IPS-18c (cell line): ENCODE results near the gene IGSF5.

Experiments
- H3K4me3 ChIP-seq: 2 replicates; pipeline ENCODE4 v1.7.0; 2013; ENCODE audit warnings: low read depth, mild to moderate bottlenecking, low read length, moderate library complexity; ENCODE audit not compliant: insufficient read depth
- H3K9me3 ChIP-seq: one replicate; pipeline ENCODE4 v1.6.1; 2013; ENCODE audit warnings: mild to moderate bottlenecking, low read length, moderate library complexity; ENCODE audit not compliant: control insufficient read depth, insufficient read depth

The IGSF5 gene

GRCh38 chr21:39799178-39799577 lies 54.2 kb downstream of the IGSF5 start:
- Histone ChIP-seq H3K4me3 (no peak overlapping the region), H3K9me3 (no peaks in the 10 kb centered on the region)

- Histone ChIP-seq H3K4me3 (no peak overlapping the region), H3K9me3 (no peaks in the 10 kb centered on the region)
Observed at GRCh38 chr21:39800311-39800710, 55.3 kb downstream of the IGSF5 start.

GRCh38 chr21:39802217-39802616 lies 57.2 kb downstream of the IGSF5 start:
- no peak overlapping the region for H3K4me3 ChIP-seq
- peaks cover 2% of the 10 kb centered on the region for H3K9me3 ChIP-seq

DNA sequence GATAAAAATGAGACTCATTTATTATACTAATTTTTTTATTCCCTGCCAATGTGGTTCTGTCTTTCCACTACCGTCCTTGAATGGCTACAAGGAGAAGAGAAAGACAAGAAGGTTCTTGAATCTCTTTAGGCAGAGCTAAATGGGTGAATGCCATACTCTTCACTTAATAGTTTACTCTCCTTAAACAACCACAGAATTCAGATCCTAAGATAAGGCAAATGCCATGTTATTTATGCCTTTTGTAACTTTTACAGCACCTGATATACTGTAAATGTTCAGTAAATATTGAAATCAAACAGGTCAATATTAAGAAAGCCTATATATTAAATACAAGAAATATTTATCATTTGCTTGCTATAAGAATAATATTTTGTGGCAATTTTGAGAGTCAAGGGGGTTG lies 58.4 kb downstream of the IGSF5 start:
- Histone ChIP-seq H3K9me3 (peaks cover 2% of the 10 kb centered on the region), H3K4me3 (no peak overlapping the region)

- Histone ChIP-seq H3K9me3 (peaks cover 2% of the 10 kb centered on the region), H3K4me3 (no peak overlapping the region)
Observed at GRCh38 chr21:39804240-39804639, 59.3 kb downstream of the IGSF5 start.

GRCh38 chr21:39805983-39806382 lies 61.0 kb downstream of the IGSF5 start:
- Histone ChIP-seq H3K4me3 (no peak overlapping the region), H3K9me3 (peaks cover 2% of the 10 kb centered on the region)

GRCh38 chr21:39807738-39808137 lies 62.8 kb downstream of the IGSF5 start:
- H3K9me3 ChIP-seq, result peaks cover 7% of the 10 kb centered on the region
- H3K4me3 ChIP-seq, result no peak overlapping the region

DNA sequence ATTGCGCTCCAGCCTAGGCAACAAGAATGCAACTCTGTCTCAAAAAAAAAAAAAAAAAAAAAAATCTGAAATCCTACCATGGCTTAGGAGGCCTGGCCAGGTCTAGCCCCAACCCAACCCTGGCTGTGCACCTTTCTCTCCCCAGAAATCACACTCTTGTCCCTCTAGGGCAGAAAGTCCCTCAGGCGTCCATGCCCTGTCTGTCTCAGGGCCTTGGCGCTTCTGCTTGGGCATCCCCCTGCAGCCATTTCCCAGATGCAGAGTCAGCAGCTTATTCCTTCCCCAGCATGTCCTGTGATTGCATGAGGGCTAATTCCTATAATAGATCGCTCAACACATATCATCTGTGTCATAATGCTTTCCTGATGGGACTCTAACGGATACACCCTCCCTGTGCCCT lies 65.0 kb downstream of the IGSF5 start:
- no peak overlapping the region for H3K4me3 ChIP-seq
- H3K9me3 ChIP-seq, result peaks cover 7% of the 10 kb centered on the region

GRCh38 chr21:39812983-39813382 lies 68.0 kb downstream of the IGSF5 start:
- Histone ChIP-seq H3K4me3 (no peak overlapping the region), H3K9me3 (peaks cover 5% of the 10 kb centered on the region)

GRCh38 chr21:39818557-39818956 lies 73.6 kb downstream of the IGSF5 start:
- Histone ChIP-seq H3K9me3 (no peaks in the 10 kb centered on the region), H3K4me3 (no peak overlapping the region)

DNA sequence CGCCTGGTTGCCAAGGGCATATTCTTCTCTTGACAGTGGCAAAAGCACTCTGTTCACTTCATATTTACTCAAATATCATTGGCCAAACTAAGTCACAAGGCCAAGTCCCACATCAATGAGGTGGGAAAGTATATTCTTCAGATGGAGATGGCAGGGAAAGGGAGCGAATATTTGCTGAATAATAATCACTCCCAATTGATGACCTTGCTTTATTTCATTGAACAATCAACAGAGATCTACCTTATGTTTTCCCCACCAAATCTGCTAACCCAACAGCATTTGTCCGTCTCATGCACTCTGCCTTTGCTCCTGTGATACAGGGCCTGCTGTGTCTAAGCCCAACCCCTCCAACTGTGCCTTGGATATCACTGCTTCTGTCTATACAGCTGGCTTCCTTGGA lies 77.1 kb downstream of the IGSF5 start:
- Histone ChIP-seq H3K9me3 (no peaks in the 10 kb centered on the region), H3K4me3 (no peak overlapping the region)

DNA sequence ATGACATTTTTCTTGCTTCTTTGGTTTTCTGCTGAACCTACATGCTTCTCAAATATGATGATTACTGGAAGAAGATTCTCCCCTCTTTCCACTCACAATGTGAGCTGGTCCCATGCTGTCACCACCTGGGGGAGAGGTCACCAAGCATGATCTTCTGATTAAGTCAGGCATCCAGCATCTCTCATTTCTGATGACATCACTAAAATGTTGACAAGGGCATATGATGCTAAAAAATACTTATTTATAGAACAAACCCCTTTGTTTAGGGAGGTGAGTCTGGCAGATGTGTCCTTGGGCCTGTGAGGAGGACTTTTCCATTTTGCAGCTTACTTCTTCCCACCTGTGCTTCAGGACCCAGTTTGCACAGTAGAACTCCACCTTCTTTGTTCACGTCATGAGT lies 80.3 kb downstream of the IGSF5 start:
- no peak overlapping the region for H3K4me3 ChIP-seq
- no peaks in the 10 kb centered on the region for H3K9me3 ChIP-seq

DNA sequence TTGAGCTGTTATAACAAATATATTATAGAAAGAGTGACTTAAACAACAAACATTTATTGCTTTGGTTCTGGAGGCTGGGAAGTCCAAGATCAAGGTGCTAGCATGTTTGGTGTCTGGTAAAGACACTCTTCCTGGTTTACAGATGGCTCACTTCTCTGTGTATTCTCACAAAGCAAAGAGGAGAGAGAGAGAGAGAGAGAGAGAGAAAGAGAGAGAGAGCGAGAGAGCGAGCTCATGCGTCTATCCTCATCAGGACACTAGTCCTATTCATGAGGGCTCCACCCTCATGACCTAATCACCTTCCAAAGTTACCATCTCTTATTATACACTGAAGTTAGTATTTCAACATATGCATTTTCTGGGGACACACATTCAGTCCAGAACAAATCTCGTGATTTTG lies 89.6 kb downstream of the IGSF5 start:
- peaks cover 2% of the 10 kb centered on the region for H3K9me3 ChIP-seq
- no peak overlapping the region for H3K4me3 ChIP-seq

DNA sequence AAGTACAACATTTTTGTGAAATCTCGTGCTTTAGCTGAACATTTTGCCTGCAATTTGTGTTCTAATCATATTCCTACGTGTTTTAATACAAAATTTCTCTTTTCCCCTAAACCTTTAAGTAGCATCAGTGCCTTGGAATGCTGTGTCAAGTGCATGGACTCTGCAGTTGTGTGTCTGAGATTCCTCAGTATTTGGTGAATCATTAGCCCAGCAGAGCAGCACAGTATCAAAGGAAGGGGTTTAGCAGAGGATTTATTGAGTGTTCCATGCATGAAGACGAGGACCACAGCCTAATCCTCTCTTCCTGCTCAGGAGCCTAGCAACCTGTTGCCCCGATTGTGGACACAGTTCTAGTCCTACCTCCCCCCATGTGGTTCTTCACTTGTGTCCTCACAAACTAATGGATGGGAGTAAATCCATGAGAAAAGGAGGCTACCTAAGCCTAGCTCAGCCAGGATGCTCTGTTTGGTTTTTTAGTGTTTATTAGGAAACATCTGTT lies 92.9 kb downstream of the IGSF5 start:
- no peaks in the 10 kb centered on the region for H3K9me3 ChIP-seq
- H3K4me3 ChIP-seq, result no peak overlapping the region

- no peak overlapping the region for H3K4me3 ChIP-seq
- no peaks in the 10 kb centered on the region for H3K9me3 ChIP-seq
Observed at GRCh38 chr21:39840373-39841097, 95.6 kb downstream of the IGSF5 start.

DNA sequence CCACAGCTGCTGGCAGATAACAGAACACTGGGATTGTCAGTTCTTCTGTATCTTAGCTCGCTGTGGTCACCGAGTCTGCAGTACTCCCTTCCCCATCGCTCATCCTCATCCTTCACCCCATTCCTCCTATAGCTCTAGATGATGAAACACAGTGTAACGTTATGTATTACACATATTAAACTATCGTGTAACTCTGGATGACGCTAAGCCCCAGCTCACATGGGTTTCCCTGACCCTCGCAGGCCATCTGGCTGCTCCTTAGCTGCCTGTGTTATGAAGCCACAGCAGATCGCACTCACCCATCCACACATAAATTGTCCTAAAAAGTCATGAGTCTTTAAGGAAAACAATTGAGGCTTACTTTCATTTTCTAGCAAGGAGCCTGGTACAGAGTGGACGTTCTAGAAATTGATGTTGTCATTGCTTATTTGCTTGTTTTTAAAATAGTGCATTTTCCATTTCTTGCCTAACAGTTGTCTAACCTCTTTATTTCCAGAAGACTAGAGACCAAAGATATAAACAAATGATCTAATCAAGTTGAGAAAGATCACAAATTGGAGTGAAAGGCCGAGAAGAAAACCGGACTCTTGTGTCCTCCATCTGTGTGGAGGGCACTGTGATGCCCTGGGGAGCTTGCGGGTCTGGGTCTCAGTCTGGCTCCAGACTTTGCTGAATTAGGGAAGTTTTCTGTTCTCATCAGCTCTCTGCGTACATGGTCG lies 97.9 kb downstream of the IGSF5 start:
- Histone ChIP-seq H3K4me3 (no peak overlapping the region), H3K9me3 (no peaks in the 10 kb centered on the region)

DNA sequence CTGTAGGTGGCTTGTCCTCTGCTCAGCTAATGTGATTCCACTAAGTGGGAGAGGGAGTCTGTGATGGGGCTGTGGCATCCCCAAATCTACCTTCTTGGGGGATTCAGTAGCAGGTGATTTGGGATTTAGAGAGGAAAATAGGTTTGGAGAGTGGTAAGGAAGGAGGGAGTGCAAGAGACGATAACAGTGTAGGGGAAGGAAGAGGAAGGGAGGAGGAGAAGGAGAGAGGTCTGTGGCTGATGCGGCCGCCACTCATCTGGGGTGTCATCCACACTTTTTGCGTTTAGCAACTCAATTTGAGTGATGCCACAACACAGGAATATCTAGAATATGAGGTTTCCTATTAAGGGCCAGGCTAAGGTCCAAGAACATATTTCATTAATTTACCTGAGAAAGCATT lies 98.5 kb downstream of the IGSF5 start:
- Histone ChIP-seq H3K9me3 (no peaks in the 10 kb centered on the region), H3K4me3 (no peak overlapping the region)

GRCh38 chr21:39843916-39844315 lies 98.9 kb downstream of the IGSF5 start:
- Histone ChIP-seq H3K9me3 (no peaks in the 10 kb centered on the region), H3K4me3 (no peak overlapping the region)
